NT2/D1 (cell line): ENCODE results near the gene PRKN.

Experiments used
- SUZ12 ChIP-seq: IDR thresholded peaks from 2 replicates; pipeline ENCODE4 v1.6.1; 2011; ENCODE audit not compliant: insufficient read length, insufficient read depth; ENCODE audit errors: extremely low read depth
- YY1 ChIP-seq: IDR thresholded peaks from 2 replicates; pipeline ENCODE4 v1.6.1; 2011; ENCODE audit not compliant: insufficient read length, insufficient read depth
- ZNF274 ChIP-seq: IDR thresholded peaks from 2 replicates; pipeline ENCODE4 v1.6.1; 2011; ENCODE audit warnings: mild to moderate bottlenecking, low read depth, low read length

DNA sequence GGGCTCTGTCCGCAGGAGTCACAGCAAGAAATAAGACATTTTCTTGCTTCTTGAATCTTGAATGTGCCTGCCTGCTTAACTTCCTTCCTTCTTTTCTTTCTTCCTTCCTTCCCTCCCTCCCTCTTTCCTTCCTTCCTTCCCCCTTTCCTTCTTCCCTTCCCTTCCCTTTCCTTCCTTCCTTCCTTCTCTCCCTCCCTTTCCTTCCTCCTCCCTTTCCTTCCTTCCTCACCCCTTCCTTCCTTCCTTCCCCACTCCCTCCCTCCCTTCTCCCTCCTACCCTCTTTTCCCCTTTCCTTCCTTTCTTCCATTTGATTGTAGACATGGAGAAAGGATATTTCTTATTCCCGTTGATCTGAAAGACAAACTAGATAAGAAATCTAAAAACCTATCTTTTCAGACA lies 1016.9 kb downstream of the PRKN start:
- no peak for TF ChIP-seq YY1
- TF ChIP-seq SUZ12: no peak
- TF ChIP-seq ZNF274: no peak
